ENCODE results near the gene RSPH10B.
"Not testable (repeated sequence)": the region's sequence is repeated elsewhere in the genome, so short reads cannot be mapped to it uniquely, and the experiment has no call there.

RSPH10B gene

GRCh38 chr7:5970347-5970911 is at the start of gene RSPH10B:
Gene RSPH10B (minus strand): TSS chr7:5970689. CDS start chr7:5967116, 3,573 bp downstream.
- peak; percentile 46 for DNase-seq (ENCODE audit: low spot score)

GRCh38 chr7:6016653-6016966 is 46.1 kb upstream of the RSPH10B start:
- no peak for DNase-seq (ENCODE audit: low spot score)

GRCh38 chr7:6015917-6016652 is 45.6 kb upstream of the RSPH10B start:
- DNase-seq (ENCODE audit: low spot score) = no peak

- DNase-seq (ENCODE audit: low spot score) = no peak
These were observed 42.0 kb upstream of the RSPH10B start for GRCh38 chr7:6012355-6013104.

- no peak for DNase-seq (ENCODE audit: low spot score)
These were observed 41.1 kb upstream of the RSPH10B start for GRCh38 chr7:6011541-6011940.

- not testable (repeated sequence) for DNase-seq (ENCODE audit: low spot score)
These were observed 39.9 kb upstream of the RSPH10B start for GRCh38 chr7:6010370-6010769.

- DNase-seq (ENCODE audit: low spot score) = peak; percentile 99
These were observed 38.5 kb upstream of the RSPH10B start, which contains the start of the genes AIMP2 and PMS2 for GRCh38 chr7:6008668-6009611. Gene AIMP2 (plus strand): TSS chr7:6009272. CDS start chr7:6009364, 92 bp downstream. Gene PMS2 (minus strand): TSS chr7:6009049. CDS start chr7:6009019, 30 bp downstream.

GRCh38 chr7:6007835-6008590 is 37.5 kb upstream of the RSPH10B start:
- DNase-seq (ENCODE audit: low spot score) = not testable (repeated sequence)

- no peak for DNase-seq (ENCODE audit: low spot score)
These were observed 36.9 kb upstream of the RSPH10B start for GRCh38 chr7:6007386-6007785.

- DNase-seq (ENCODE audit: low spot score) = no peak
These were observed 26.8 kb upstream of the RSPH10B start for GRCh38 chr7:5997210-5997808.

GRCh38 chr7:5987061-5987460 is 16.6 kb upstream of the RSPH10B start:
- DNase-seq (ENCODE audit: low spot score) = not testable (repeated sequence)

- not testable (repeated sequence) for DNase-seq (ENCODE audit: low spot score)
These were observed 9.3 kb upstream of the RSPH10B start for GRCh38 chr7:5979680-5980314.

GRCh38 chr7:5973580-5973979 is 3.1 kb upstream of the RSPH10B start:
- DNase-seq (ENCODE audit: low spot score) = not testable (repeated sequence)

GRCh38 chr7:5963810-5964209 is 6.7 kb downstream of the RSPH10B start:
- DNase-seq (ENCODE audit: low spot score) = not testable (repeated sequence)

- not testable (repeated sequence) for DNase-seq (ENCODE audit: low spot score)
These were observed 7.3 kb downstream of the RSPH10B start for GRCh38 chr7:5963205-5963604.

GRCh38 chr7:5934945-5935450 is 35.5 kb downstream of the RSPH10B start:
- DNase-seq (ENCODE audit: low spot score) = not testable (repeated sequence)

- DNase-seq (ENCODE audit: low spot score) = not testable (repeated sequence)
These were observed 38.4 kb downstream of the RSPH10B start for GRCh38 chr7:5931905-5932644.

- DNase-seq (ENCODE audit: low spot score) = not testable (repeated sequence)
These were observed 39.2 kb downstream of the RSPH10B start for GRCh38 chr7:5931250-5931649.

- not testable (repeated sequence) for DNase-seq (ENCODE audit: low spot score)
These were observed 40.2 kb downstream of the RSPH10B start for GRCh38 chr7:5930290-5930689.
